Endothelial cell (in vitro differentiated cells): ENCODE results near the gene SMARCD1. TPM values are rescaled to one million over a fixed set of nuclear protein-coding genes. Genes with fewer than 3 reads are reported as not detected.

ENCODE experiments used
- DNase-seq: peaks from one replicate; pipeline ENCODE4 v3.0.0; 2021; ENCODE audit warnings: low spot score
- H3K27ac Mint-ChIP-seq: one replicate; pipeline ENCODE4 v1.8.0; 2021; ENCODE audit warnings: mixed read lengths, inconsistent platforms; ENCODE audit not compliant: unreplicated experiment
- H3K27me3 Mint-ChIP-seq: one replicate; pipeline ENCODE4 v1.8.0; 2021; ENCODE audit warnings: mild to moderate bottlenecking, moderate library complexity, mixed read lengths, inconsistent platforms; ENCODE audit not compliant: unreplicated experiment
- H3K36me3 Mint-ChIP-seq: one replicate; pipeline ENCODE4 v1.8.0; 2021; ENCODE audit warnings: mild to moderate bottlenecking, low read depth, mixed read lengths, inconsistent platforms; ENCODE audit not compliant: unreplicated experiment
- H3K4me1 Mint-ChIP-seq: one replicate; pipeline ENCODE4 v1.8.0; 2021; ENCODE audit warnings: mild to moderate bottlenecking, mixed read lengths, inconsistent platforms; ENCODE audit not compliant: unreplicated experiment
- H3K4me3 Mint-ChIP-seq: one replicate; pipeline ENCODE4 v1.8.0; 2021; ENCODE audit warnings: mild to moderate bottlenecking, mixed read lengths, inconsistent platforms; ENCODE audit not compliant: unreplicated experiment
- H3K9me3 Mint-ChIP-seq: one replicate; pipeline ENCODE4 v1.8.0; 2021; ENCODE audit warnings: mixed read lengths, inconsistent platforms; ENCODE audit not compliant: unreplicated experiment
- CTCF ChIP-seq: fragments of 200-600 bp; sonication (generic); IDR thresholded peaks from one replicate; pipeline ENCODE4 v1.5.0; 2021; ENCODE audit warnings: antibody characterized with exemption; ENCODE audit not compliant: unreplicated experiment
- total RNA-seq: library from RNA; stranded (reverse); fragmentation: NEBNext Ultra II Directional; extraction: Animal tissue kit (Norgen Biotek cat#: 25700); gene quantifications from one replicate; pipeline ENCODE4 v1.2.1, GENCODE V29; 2021; ENCODE audit not compliant: unreplicated experiment

SMARCD1 gene
- total RNA-seq, 1 donor from 2014 or later, result 101 TPM

GRCh38 chr12:50041062-50041860 lies 43.9 kb upstream of the SMARCD1 start:
- Mint-ChIP-seq H3K36me3 (no peaks in the 10 kb centered on the region), H3K9me3 (no peaks in the 10 kb centered on the region), H3K27me3 (peaks cover 10% of the 10 kb centered on the region), H3K4me1 (peaks cover 14% of the 10 kb centered on the region), H3K4me3 (no peak overlapping the region), H3K27ac (peak overlapping the region; percentile 67)
- no peak for DNase-seq
- TF ChIP-seq CTCF, result no peak

DNA sequence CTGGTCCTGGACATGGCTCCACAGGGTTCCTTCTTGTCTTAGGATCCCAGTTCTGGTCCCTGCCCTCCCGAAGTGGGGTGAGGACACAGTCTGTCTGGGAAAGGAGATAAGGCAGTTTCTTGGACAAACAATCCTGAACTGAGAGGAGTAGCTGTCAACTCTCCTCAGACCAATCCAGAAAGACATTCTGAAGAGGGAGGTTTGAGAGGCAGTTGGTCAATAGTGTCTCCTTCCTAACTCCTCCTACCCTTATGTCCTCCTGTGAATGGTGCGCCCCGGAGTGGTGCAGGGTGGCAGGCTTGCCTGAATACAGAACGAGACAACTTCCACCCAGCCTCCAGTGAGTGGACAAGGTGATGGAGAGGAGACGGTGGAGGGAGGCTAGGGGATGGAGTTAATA lies 43.2 kb upstream of the SMARCD1 start:
- Mint-ChIP-seq H3K27me3 (peaks cover 10% of the 10 kb centered on the region), H3K4me3 (no peak overlapping the region), H3K4me1 (peaks cover 14% of the 10 kb centered on the region), H3K36me3 (no peaks in the 10 kb centered on the region), H3K9me3 (no peaks in the 10 kb centered on the region), H3K27ac (peak overlapping the region; percentile 16)
- no peak for TF ChIP-seq CTCF
- DNase-seq, result no peak

DNA sequence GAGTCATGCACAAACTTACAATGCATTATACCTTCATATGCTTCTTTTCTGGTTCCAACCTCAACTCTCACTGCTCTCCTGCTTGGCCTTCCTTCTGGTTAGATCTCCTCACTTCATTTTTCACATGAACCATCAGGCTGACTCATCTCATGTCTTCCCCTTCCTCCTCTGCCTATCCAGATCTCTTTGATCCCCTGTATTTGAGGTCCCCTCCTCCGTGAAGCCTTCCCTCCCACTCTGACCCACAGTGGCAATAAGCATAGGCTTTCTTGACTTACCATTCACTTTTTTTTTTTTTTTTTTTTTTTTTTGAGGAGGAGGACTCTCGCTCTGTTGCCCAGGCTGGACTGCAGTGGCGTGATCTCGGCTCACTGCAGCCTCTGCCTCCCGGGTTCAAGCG lies 42.4 kb upstream of the SMARCD1 start:
- H3K4me3 Mint-ChIP-seq, result no peak overlapping the region
- H3K27me3 Mint-ChIP-seq, result peaks cover 10% of the 10 kb centered on the region
- H3K36me3 Mint-ChIP-seq, result no peaks in the 10 kb centered on the region
- TF ChIP-seq CTCF, result no peak
- no peaks in the 10 kb centered on the region for H3K9me3 Mint-ChIP-seq
- DNase-seq, result no peak
- no peak overlapping the region for H3K27ac Mint-ChIP-seq
- peaks cover 14% of the 10 kb centered on the region for H3K4me1 Mint-ChIP-seq

DNA sequence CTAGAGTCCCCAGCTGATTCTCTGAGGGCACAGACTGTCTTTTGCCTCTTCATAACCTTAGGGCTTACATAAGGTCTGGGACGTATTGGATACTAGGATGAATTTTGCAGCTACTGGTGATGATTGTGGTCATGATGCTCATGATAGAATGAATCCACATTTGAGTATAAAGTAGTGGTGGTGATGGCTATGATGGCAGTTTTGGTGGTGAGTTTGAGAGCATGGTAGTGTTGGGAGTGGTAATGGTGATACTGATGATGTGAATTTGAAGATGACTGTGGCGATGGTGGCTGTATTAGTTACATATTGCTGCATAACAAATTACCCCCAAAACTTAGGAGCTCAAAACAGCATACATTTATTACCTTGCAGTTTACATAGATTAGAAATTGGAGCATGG lies 41.8 kb upstream of the SMARCD1 start:
- peaks cover 10% of the 10 kb centered on the region for H3K27me3 Mint-ChIP-seq
- H3K4me3 Mint-ChIP-seq, result no peak overlapping the region
- H3K27ac Mint-ChIP-seq, result no peak overlapping the region
- TF ChIP-seq CTCF, result no peak
- H3K4me1 Mint-ChIP-seq, result peaks cover 14% of the 10 kb centered on the region
- no peaks in the 10 kb centered on the region for H3K9me3 Mint-ChIP-seq
- no peak for DNase-seq
- H3K36me3 Mint-ChIP-seq, result no peaks in the 10 kb centered on the region

DNA sequence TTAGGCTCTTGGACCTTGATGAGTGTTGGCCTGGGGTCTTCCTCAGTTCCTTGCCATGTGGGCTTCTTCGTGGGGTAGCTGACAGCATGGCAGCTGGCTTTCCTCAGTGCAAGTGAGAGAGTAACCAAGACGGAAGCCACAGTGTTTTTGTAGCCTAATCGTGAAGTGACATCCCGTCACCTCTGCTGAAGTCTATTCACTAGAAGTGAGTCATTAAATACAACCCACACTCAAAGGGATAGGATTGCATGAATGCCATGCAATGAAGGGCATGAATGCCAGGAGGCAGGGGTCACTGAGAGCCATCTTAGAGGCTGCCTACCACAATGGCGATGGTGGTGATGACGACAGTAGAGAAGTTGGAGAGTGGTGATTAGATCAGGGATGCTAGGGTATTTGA lies 41.3 kb upstream of the SMARCD1 start:
- no peak for TF ChIP-seq CTCF
- H3K36me3 Mint-ChIP-seq, result no peaks in the 10 kb centered on the region
- no peaks in the 10 kb centered on the region for H3K9me3 Mint-ChIP-seq
- peaks cover 10% of the 10 kb centered on the region for H3K27me3 Mint-ChIP-seq
- H3K4me3 Mint-ChIP-seq, result no peak overlapping the region
- H3K27ac Mint-ChIP-seq, result no peak overlapping the region
- no peak for DNase-seq
- H3K4me1 Mint-ChIP-seq, result peaks cover 14% of the 10 kb centered on the region
